Uterus (tissue), 2 donors: ENCODE results near the gene CHST10.
"Not testable (repeated sequence)": the region's sequence is repeated elsewhere in the genome, so short reads cannot be mapped to it uniquely, and the experiment has no call there.

Source experiments
- POLR2A ChIP-seq, 2 donors: fragments of 450-650 bp; IDR thresholded peaks; one replicate each; pipeline ENCODE4 v1.6.1; 2016; ENCODE audit warnings: antibody characterized with exemption in 2 of 2, mild to moderate bottlenecking in 1 of 2, moderate library complexity in 1 of 2
- TF ChIP-seq, protein P1 (sequence below), 4 experiments: fragments of 200-600 bp in 2 of 4; fragments of 450-650 bp in 2 of 4; sonication (generic) in 2 of 4; IDR thresholded peaks; one replicate each; pipeline ENCODE4 v1.5.1; 2016 to 2019; ENCODE audit warnings: antibody characterized with exemption in 4 of 4, mild to moderate bottlenecking in 2 of 4, moderate library complexity in 1 of 4

DNA sequence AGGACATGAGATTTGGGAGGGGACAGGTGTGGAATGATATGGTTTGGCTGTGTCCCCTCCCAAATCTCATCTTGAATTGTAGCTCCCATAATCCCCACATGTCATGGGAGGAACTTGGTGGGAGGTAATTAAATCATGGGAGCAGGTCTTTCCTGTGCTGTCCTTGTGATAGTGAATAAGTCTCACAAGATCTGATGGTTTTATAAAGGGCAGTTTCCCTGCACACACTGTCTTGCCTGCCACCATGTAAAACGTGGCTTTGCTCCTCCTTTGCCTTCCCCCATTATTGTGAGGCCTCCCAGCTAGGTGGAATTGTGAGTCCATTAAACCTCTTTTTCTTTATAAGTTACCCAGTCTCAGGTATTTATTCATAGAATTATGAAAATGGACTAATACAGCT is 72.3 kb downstream of the CHST10 start:
- TF ChIP-seq, protein P1, sequence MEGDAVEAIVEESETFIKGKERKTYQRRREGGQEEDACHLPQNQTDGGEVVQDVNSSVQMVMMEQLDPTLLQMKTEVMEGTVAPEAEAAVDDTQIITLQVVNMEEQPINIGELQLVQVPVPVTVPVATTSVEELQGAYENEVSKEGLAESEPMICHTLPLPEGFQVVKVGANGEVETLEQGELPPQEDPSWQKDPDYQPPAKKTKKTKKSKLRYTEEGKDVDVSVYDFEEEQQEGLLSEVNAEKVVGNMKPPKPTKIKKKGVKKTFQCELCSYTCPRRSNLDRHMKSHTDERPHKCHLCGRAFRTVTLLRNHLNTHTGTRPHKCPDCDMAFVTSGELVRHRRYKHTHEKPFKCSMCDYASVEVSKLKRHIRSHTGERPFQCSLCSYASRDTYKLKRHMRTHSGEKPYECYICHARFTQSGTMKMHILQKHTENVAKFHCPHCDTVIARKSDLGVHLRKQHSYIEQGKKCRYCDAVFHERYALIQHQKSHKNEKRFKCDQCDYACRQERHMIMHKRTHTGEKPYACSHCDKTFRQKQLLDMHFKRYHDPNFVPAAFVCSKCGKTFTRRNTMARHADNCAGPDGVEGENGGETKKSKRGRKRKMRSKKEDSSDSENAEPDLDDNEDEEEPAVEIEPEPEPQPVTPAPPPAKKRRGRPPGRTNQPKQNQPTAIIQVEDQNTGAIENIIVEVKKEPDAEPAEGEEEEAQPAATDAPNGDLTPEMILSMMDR (IDR thresholded peaks at IDR 0.05), result not testable (repeated sequence)
- not testable (repeated sequence) for TF ChIP-seq POLR2A (IDR thresholded peaks at IDR 0.05)
